ENCODE measurements around the gene FMNL1.
"Not testable (repeated sequence)": the region's sequence is repeated elsewhere in the genome, so short reads cannot be mapped to it uniquely, and the experiment has no call there.

Gene FMNL1

GRCh38 chr17:45195424-45195823 lies 26.3 kb upstream of the FMNL1 start:
- no peak for DNase-seq (ENCODE audit: insufficient read length)
- TF ChIP-seq TAF1 (IDR thresholded peaks at IDR 0.05; ENCODE audit: borderline replicate concordance, low read depth, low read length), result no peak
- FAIRE-seq, result no peak

DNA sequence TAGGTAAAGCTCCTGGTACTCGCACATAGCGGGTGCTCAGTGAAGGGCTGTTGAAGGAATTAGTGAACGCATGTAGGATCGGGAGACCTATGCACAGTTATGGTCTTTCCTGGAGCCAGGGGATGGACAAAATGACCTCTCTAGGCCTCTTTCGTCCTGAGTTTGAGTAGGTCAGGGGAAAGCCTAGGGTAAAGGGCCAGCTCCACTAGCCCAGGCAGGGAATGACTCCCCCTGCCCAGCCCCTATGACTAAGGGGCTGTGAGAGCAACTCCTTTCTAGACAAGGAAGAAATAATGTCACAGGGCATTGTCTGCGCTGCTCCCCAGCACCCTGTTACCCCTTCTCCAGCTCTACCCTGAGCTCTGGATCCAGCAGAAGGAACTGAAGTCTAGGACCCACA lies 24.6 kb upstream of the FMNL1 start:
- TF ChIP-seq POLR2A (IDR thresholded peaks at IDR 0.05; ENCODE audit: low read depth, low read length) (no peak), POLR2AphosphoS5 (IDR thresholded peaks at IDR 0.05; ENCODE audit: low read depth, low read length) (no peak), TAF1 (IDR thresholded peaks at IDR 0.05; ENCODE audit: borderline replicate concordance, low read depth, low read length) (no peak)

DNA sequence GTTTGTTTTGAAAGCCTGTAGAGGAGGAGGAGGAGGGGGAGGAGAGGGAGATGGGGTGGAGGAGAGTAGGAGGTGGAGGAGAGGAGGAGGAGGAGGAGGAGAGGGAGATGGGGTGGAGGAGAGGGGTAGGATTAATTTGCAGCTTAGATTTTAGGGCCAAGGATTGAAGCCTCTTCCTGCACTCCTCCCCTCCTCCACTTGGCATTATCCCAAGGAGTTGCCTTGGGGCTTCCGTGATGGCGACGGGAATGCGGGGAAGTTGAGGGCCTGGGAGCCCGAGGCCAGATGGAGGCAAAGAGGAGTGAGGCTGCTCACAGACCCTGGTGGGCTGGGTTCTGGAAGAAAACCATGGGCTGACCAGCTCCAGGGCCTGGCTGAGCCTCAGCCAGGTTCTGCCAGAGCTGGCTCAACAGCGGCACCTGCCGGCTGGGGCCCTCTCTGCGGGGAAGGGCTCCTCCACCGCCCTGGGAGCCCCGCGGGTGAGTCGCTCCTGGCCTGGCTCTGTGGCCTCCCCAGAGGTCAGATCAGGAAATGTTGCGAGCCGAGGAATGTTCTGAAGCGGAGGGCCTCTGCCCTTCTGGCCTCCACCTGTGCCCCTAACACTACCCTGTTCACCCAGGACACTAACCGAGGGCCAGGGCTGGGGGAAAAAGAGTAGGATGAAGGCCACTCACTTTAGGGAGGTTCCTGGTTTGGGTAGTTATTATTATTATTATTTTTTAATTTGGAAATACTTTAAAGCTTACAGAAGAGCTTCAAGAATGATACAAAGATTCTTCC lies 23.9 kb upstream of the FMNL1 start:
- no peak for TF ChIP-seq POLR2A (IDR thresholded peaks at IDR 0.05; ENCODE audit: low read depth, low read length)
- FAIRE-seq (peak; percentile 79), DNase-seq (ENCODE audit: insufficient read length) (peak; percentile 83)

More for the DNA sequence above, 24.6 kb upstream of the FMNL1 start:
- DNase-seq (ENCODE audit: insufficient read length) (no peak), FAIRE-seq (no peak)

- TF ChIP-seq POLR2A (IDR thresholded peaks at IDR 0.05; ENCODE audit: low read depth, low read length), result no peak
- no peak for TF ChIP-seq POLR2AphosphoS5 (IDR thresholded peaks at IDR 0.05; ENCODE audit: low read depth, low read length)
- TF ChIP-seq TAF1 (IDR thresholded peaks at IDR 0.05; ENCODE audit: borderline replicate concordance, low read depth, low read length), result no peak
- DNase-seq (ENCODE audit: insufficient read length), result no peak
- FAIRE-seq, result no peak
Measured at GRCh38 chr17:45200701-45201100, 21.0 kb upstream of the FMNL1 start.

GRCh38 chr17:45201457-45201856 lies 20.2 kb upstream of the FMNL1 start:
- DNase-seq (ENCODE audit: insufficient read length) (no peak), FAIRE-seq (no peak)
- TF ChIP-seq TAF1 (IDR thresholded peaks at IDR 0.05; ENCODE audit: borderline replicate concordance, low read depth, low read length) (no peak), POLR2AphosphoS5 (IDR thresholded peaks at IDR 0.05; ENCODE audit: low read depth, low read length) (no peak)

- DNase-seq (ENCODE audit: insufficient read length); FAIRE-seq: not testable (repeated sequence)
Measured at GRCh38 chr17:45201880-45202279, 19.8 kb upstream of the FMNL1 start.

GRCh38 chr17:45218895-45219661 lies 2.6 kb upstream of the FMNL1 start:
- DNase-seq (ENCODE audit: insufficient read length), result no peak
- peak; percentile 97 for FAIRE-seq
- no peak for TF ChIP-seq TAF1 (IDR thresholded peaks at IDR 0.05; ENCODE audit: borderline replicate concordance, low read depth, low read length)
- no peak for TF ChIP-seq POLR2AphosphoS5 (IDR thresholded peaks at IDR 0.05; ENCODE audit: low read depth, low read length)
- TF ChIP-seq POLR2A (IDR thresholded peaks at IDR 0.05; ENCODE audit: low read depth, low read length), result no peak

GRCh38 chr17:45220079-45220478 lies 1.6 kb upstream of the FMNL1 start:
- FAIRE-seq, result peak; percentile 24
- DNase-seq (ENCODE audit: insufficient read length), result no peak

GRCh38 chr17:45222014-45222288 lies 266 bp downstream of the FMNL1 start:
- TF ChIP-seq POLR2AphosphoS5 (IDR thresholded peaks at IDR 0.05; ENCODE audit: low read depth, low read length), result no peak
- TF ChIP-seq TAF1 (IDR thresholded peaks at IDR 0.05; ENCODE audit: borderline replicate concordance, low read depth, low read length), result no peak
- TF ChIP-seq POLR2A (IDR thresholded peaks at IDR 0.05; ENCODE audit: low read depth, low read length), result no peak
- no peak for DNase-seq (ENCODE audit: insufficient read length)
- no peak for FAIRE-seq

More at GRCh38 chr17:45220079-45220478, 1.6 kb upstream of the FMNL1 start:
- TF ChIP-seq POLR2AphosphoS5 (IDR thresholded peaks at IDR 0.05; ENCODE audit: low read depth, low read length) (no peak), POLR2A (IDR thresholded peaks at IDR 0.05; ENCODE audit: low read depth, low read length) (no peak), TAF1 (IDR thresholded peaks at IDR 0.05; ENCODE audit: borderline replicate concordance, low read depth, low read length) (no peak)

DNA sequence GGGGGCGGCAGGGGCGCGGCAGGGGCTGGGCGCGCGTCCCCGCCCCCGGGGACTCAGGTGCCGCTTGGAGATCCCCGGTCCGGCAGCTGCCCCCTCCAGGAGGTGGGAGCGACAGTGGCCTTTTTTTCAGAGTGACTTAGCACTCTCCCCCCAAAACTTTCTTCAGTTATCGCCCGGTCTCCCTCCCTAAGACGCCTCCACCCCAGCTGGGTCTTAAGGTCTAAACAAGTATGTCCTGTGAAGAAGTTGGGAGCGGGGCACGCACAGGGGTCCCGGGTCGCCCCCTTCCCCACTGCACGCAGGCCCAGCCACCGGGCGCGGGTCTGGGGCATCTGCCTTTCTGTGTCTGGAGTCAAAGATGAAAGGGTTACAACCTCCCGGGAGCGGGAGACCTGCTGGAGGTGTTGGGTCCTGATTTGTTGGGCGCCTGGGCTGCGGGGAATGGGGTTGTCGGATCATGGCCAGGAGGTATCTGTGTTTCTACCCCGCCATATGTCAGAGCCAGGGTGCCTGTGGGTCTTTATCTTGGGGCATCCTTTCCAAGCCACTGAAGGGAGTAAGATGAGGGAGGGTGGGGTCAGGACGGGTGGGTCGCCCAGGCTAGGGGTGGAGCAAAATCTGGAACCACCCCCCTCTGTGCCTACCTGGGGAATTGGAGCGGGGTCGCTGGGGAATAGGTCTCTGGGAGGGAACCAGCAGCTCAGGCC lies 757 bp downstream of the FMNL1 start:
- FAIRE-seq (peak; percentile 82), DNase-seq (ENCODE audit: insufficient read length) (peak; percentile 44)
- TF ChIP-seq TAF1 (IDR thresholded peaks at IDR 0.05; ENCODE audit: borderline replicate concordance, low read depth, low read length) (no peak), POLR2AphosphoS5 (IDR thresholded peaks at IDR 0.05; ENCODE audit: low read depth, low read length) (no peak), POLR2A (IDR thresholded peaks at IDR 0.05; ENCODE audit: low read depth, low read length) (no peak)

- FAIRE-seq (no peak), DNase-seq (ENCODE audit: insufficient read length) (no peak)
- TF ChIP-seq POLR2A (IDR thresholded peaks at IDR 0.05; ENCODE audit: low read depth, low read length) (0 out of 2 replicates have a peak, but pooled peaks have one; percentile 11), TAF1 (IDR thresholded peaks at IDR 0.05; ENCODE audit: borderline replicate concordance, low read depth, low read length) (no peak)
Measured at GRCh38 chr17:45222996-45223538, 1.4 kb downstream of the FMNL1 start.
